ENCODE data around the gene AMOTL1.

The AMOTL1 gene

GRCh38 chr11:94822080-94822479 lies 53.9 kb downstream of the AMOTL1 start:
- FAIRE-seq (no peak), DNase-seq (ENCODE audit: insufficient read length, low spot score) (no peak)

DNA sequence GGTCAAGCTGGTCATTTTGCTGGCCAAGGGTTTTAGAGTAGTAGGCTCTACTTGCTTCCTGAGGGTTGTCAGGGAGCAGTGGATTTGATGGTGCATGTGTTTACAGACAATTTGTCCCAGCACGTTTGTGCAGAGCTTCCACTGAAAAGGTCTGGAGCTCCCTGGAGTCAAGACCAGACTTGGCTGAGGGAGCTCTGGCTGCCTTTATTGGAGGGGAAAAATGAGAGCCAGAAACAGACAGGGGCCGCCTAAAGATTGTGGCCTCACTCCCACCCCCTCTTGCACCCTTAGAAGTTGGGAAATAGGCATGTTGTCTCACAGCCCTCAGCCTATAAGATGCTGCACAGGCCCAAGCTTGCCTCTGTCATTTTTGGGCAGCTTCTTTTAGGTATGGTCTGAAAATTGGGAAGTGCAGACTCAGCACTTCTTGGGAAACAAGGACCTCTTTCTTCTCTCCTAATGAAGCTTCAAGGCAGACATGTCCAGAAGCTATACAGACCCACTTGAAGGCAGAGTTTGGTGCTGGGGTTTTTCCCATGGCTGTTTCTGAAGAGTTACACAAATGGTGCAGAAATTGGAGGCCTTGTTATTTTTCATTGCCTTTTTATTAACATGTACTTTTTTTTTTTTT lies 55.1 kb downstream of the AMOTL1 start:
- no peak for DNase-seq (ENCODE audit: insufficient read length, low spot score)
- no peak for TF ChIP-seq CTCF (IDR thresholded peaks at IDR 0.05; ENCODE audit: insufficient read depth, missing control alignments)
- no peak for FAIRE-seq

More at GRCh38 chr11:94822080-94822479, 53.9 kb downstream of the AMOTL1 start:
- TF ChIP-seq CTCF (IDR thresholded peaks at IDR 0.05; ENCODE audit: insufficient read depth, missing control alignments): no peak

GRCh38 chr11:94825031-94825430 lies 56.9 kb downstream of the AMOTL1 start:
- FAIRE-seq (no peak), DNase-seq (ENCODE audit: insufficient read length, low spot score) (no peak)
- TF ChIP-seq CTCF (IDR thresholded peaks at IDR 0.05; ENCODE audit: insufficient read depth, missing control alignments): no peak

GRCh38 chr11:94825481-94825880 lies 57.3 kb downstream of the AMOTL1 start:
- DNase-seq (ENCODE audit: insufficient read length, low spot score) (no peak), FAIRE-seq (no peak)
- TF ChIP-seq CTCF (IDR thresholded peaks at IDR 0.05; ENCODE audit: insufficient read depth, missing control alignments): no peak

GRCh38 chr11:94826415-94826814 lies 58.3 kb downstream of the AMOTL1 start:
- DNase-seq (ENCODE audit: insufficient read length, low spot score) (no peak), FAIRE-seq (no peak)
- no peak for TF ChIP-seq CTCF (IDR thresholded peaks at IDR 0.05; ENCODE audit: insufficient read depth, missing control alignments)

DNA sequence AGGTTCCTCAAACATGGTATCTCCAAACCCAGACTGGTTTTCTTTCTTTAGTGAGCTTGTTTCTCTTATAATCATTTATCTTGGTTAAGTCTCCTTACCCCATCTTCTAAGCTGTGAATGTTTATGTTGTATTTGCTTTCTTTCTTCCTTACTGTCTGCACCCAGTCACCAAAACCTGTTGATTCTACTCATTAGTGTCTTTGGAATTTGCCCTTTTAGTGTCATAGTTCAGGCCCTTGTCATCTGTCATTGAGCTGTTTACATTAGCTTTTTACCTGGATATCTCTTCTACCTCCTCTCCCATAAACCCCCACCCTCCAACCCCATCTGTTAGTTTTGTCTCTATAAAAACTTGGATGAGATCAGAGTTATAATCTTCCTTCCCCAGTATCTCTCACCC lies 59.9 kb downstream of the AMOTL1 start:
- no peak for FAIRE-seq
- DNase-seq (ENCODE audit: insufficient read length, low spot score): no peak
- no peak for TF ChIP-seq CTCF (IDR thresholded peaks at IDR 0.05; ENCODE audit: insufficient read depth, missing control alignments)

- no peak for DNase-seq (ENCODE audit: insufficient read length, low spot score)
- no peak for TF ChIP-seq CTCF (IDR thresholded peaks at IDR 0.05; ENCODE audit: insufficient read depth, missing control alignments)
- FAIRE-seq: no peak
Measured at GRCh38 chr11:94830722-94831510, 62.8 kb downstream of the AMOTL1 start.
